Uterus (tissue), 4 donors: ENCODE results near the gene CHKA. TPM values are rescaled to one million over a fixed set of nuclear protein-coding genes. Genes with fewer than 3 reads are reported as not detected.

ENCODE experiments used
- DNase-seq, 2 donors: peaks; one replicate each; pipeline ENCODE4 v3.0.0-alpha.2; 2019 to 2020
- H3K27ac ChIP-seq, 2 donors: fragments of 200-600 bp; sonication (generic); 1 replicate in 1 of 2; 2 replicates in 1 of 2; pipeline ENCODE4 v1.5.1; 2016 to 2018
- H3K27me3 ChIP-seq, 2 donors: fragments of 200-600 bp; sonication (generic); one replicate each; pipeline ENCODE4 v1.5.1; 2018 to 2019; ENCODE audit warnings: control low read depth in 1 of 2
- H3K36me3 ChIP-seq, 2 donors: fragments of 200-600 bp; sonication (generic); one replicate each; pipeline ENCODE4 v1.5.1; 2019; ENCODE audit warnings: control low read depth in 1 of 2
- H3K4me1 ChIP-seq, 2 donors: fragments of 200-600 bp; sonication (generic); one replicate each; pipeline ENCODE4 v1.5.1; 2018 to 2019; ENCODE audit warnings: control low read depth in 1 of 2
- H3K4me3 ChIP-seq, 2 donors: fragments of 200-600 bp; sonication (generic); 1 replicate in 1 of 2; 2 replicates in 1 of 2; pipeline ENCODE4 v1.5.1; 2018 to 2019; ENCODE audit warnings: mild to moderate bottlenecking in 1 of 2
- H3K9me3 ChIP-seq, 2 donors: fragments of 200-600 bp; sonication (generic); one replicate each; pipeline ENCODE4 v1.5.1; 2019; ENCODE audit warnings: control low read depth in 1 of 2
- CTCF ChIP-seq, 4 experiments: fragments of 200-600 bp in 2 of 4; fragments of 450-650 bp in 2 of 4; sonication (generic) in 2 of 4; IDR thresholded peaks; one replicate each; pipeline ENCODE4 v1.5.1; 2016 to 2019; ENCODE audit warnings: antibody characterized with exemption in 4 of 4, mild to moderate bottlenecking in 2 of 4, moderate library complexity in 1 of 4
- POLR2A ChIP-seq, 2 donors: fragments of 450-650 bp; IDR thresholded peaks; one replicate each; pipeline ENCODE4 v1.6.1; 2016; ENCODE audit warnings: antibody characterized with exemption in 2 of 2, mild to moderate bottlenecking in 1 of 2, moderate library complexity in 1 of 2
- intact Hi-C: fragments of 100-400 bp; cut with DNase I; formaldehyde crosslinking; loops from one replicate; pipeline ENCODE4 v1.15.1; 2023; ENCODE audit warnings: low total_unique reads
- total RNA-seq, 4 donors: library from RNA; depleted of rRNA in 3 of 4; stranded (reverse); fragments of >200 nt in 3 of 4; gene quantifications; one replicate each; pipeline versions ENCODE4 v1.1.0 to v1.2.4, GENCODE V29; 2014 to 2023
- donor health status: DM: yes; HTN: yes; CAD: no.

CHKA gene
- total RNA-seq, 4 donors from 2014 or later = 21.8 to 57.1 (median 30.3) TPM

- Histone ChIP-seq H3K9me3 (no peaks in the 10 kb centered on the region), H3K4me1 (no peaks in the 10 kb centered on the region), H3K27ac (no peak overlapping the region), H3K27me3 (no peaks in the 10 kb centered on the region), H3K4me3 (no peak overlapping the region), H3K36me3 (no peaks in the 10 kb centered on the region)
- no peak for DNase-seq
- TF ChIP-seq CTCF (IDR thresholded peaks at IDR 0.05) (no peak), POLR2A (IDR thresholded peaks at IDR 0.05) (no peak)
- intact Hi-C loops = no loop called here
Observed at GRCh38 chr11:68076371-68077042, 44.7 kb downstream of the CHKA start.

GRCh38 chr11:68074584-68075352, 46.4 kb downstream of the CHKA start:
- intact Hi-C loops = no loop called here
- H3K9me3 ChIP-seq = no peaks in the 10 kb centered on the region
- no peak overlapping the region for H3K27ac ChIP-seq
- no peaks in the 10 kb centered on the region for H3K36me3 ChIP-seq
- no peaks in the 10 kb centered on the region for H3K4me1 ChIP-seq
- no peak for DNase-seq
- H3K4me3 ChIP-seq = no peak overlapping the region
- TF ChIP-seq CTCF (IDR thresholded peaks at IDR 0.05) = no peak
- no peak for TF ChIP-seq POLR2A (IDR thresholded peaks at IDR 0.05)
- H3K27me3 ChIP-seq = no peaks in the 10 kb centered on the region

- Histone ChIP-seq H3K27me3 (no peaks in the 10 kb centered on the region), H3K9me3 (no peaks in the 10 kb centered on the region), H3K4me3 (no peak overlapping the region), H3K27ac (no peak overlapping the region), H3K36me3 (no peaks in the 10 kb centered on the region), H3K4me1 (no peaks in the 10 kb centered on the region)
- no peak for TF ChIP-seq POLR2A (IDR thresholded peaks at IDR 0.05)
- no peak for TF ChIP-seq CTCF (IDR thresholded peaks at IDR 0.05)
- intact Hi-C loops = no loop called here
- DNase-seq = no peak
Observed at GRCh38 chr11:68071281-68072048, 49.7 kb downstream of the CHKA start.

GRCh38 chr11:68067991-68068390, 53.2 kb downstream of the CHKA start:
- no peak overlapping the region for H3K27ac ChIP-seq
- no peaks in the 10 kb centered on the region for H3K9me3 ChIP-seq
- intact Hi-C loops = no loop called here
- TF ChIP-seq POLR2A (IDR thresholded peaks at IDR 0.05) = no peak
- no peak for TF ChIP-seq CTCF (IDR thresholded peaks at IDR 0.05)
- H3K36me3 ChIP-seq = no peaks in the 10 kb centered on the region
- H3K4me3 ChIP-seq = no peak overlapping the region
- no peak for DNase-seq
- no peaks in the 10 kb centered on the region for H3K4me1 ChIP-seq
- no peaks in the 10 kb centered on the region for H3K27me3 ChIP-seq

GRCh38 chr11:68066742-68067141, 54.4 kb downstream of the CHKA start:
- no peak overlapping the region for H3K27ac ChIP-seq
- intact Hi-C loops = no loop called here
- no peaks in the 10 kb centered on the region for H3K4me1 ChIP-seq
- H3K27me3 ChIP-seq = no peaks in the 10 kb centered on the region
- no peak overlapping the region for H3K4me3 ChIP-seq
- TF ChIP-seq CTCF (IDR thresholded peaks at IDR 0.05) (no peak), POLR2A (IDR thresholded peaks at IDR 0.05) (no peak)
- H3K36me3 ChIP-seq = no peaks in the 10 kb centered on the region
- DNase-seq = no peak
- H3K9me3 ChIP-seq = no peaks in the 10 kb centered on the region
